SK-N-DZ (cell line): Measurements from ENCODE around the gene SYT7.
A peak's percentile ranks its signal among the peaks of the same experiment; 100 is the strongest.

ENCODE experiments used
- DNase-seq: peaks from one replicate; pipeline ENCODE4 v3.0.0-alpha.2; 2015; ENCODE audit warnings: low spot score

Gene SYT7

GRCh38 chr11:61609000-61609979 is 28.4 kb upstream of the SYT7 start:
- DNase-seq: no peak

DNA sequence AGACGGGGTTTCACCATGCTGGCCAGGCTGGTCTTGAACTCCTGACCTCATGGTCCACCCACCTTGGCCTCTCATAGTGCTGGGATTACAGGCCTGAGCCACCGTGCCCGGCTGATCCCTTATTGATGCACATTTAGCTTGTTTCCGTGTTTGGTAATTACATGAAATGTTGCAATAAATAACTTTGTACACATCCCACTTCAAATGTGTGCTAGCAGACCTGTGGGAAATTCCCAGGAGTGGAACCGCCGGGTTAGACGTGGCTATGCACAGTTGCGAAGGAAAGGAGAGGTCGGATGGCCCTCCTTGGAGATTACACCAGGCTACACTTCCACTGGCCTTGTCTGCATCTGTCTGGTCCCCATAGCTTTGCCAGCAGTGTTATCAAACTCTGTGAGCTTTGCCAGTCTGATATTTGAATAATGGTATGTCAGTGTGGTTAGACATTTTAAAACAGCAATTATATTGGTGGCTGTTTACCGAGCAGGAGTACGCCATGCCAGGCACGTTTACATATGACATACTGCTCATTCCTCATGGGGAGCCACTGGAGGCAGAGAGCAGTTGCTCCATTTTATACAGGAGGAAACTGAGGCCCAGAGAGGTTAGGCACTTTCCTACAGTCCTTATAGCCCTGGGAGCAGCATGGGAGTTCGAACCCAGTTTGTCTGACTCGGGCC is 27.2 kb upstream of the SYT7 start:
- no peak for DNase-seq

GRCh38 chr11:61607426-61607825 is 26.6 kb upstream of the SYT7 start:
- DNase-seq: no peak

DNA sequence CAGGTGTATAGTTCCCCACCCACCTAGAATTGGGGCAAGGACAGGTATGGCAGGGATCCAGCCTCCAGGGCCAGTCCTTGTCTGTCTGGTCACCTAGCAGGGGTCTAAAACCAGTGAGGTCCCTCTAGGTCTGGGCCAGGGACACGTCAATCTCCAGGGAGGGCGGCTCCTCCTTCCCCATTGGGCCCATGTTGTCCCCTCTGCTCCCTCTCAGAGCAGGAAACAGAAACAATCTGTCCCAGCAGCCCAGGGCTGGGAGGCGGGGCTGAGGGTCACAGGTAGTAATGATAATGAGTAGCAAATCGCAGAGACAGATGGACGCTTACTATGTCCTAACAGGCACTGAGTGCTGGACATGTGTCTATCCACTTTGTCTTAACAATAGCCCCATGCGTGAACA is 22.8 kb upstream of the SYT7 start:
- DNase-seq: no peak

- DNase-seq: no peak
Observed at GRCh38 chr11:61602775-61603569, 22.1 kb upstream of the SYT7 start.

GRCh38 chr11:61601512-61601911 is 20.6 kb upstream of the SYT7 start:
- no peak for DNase-seq

DNA sequence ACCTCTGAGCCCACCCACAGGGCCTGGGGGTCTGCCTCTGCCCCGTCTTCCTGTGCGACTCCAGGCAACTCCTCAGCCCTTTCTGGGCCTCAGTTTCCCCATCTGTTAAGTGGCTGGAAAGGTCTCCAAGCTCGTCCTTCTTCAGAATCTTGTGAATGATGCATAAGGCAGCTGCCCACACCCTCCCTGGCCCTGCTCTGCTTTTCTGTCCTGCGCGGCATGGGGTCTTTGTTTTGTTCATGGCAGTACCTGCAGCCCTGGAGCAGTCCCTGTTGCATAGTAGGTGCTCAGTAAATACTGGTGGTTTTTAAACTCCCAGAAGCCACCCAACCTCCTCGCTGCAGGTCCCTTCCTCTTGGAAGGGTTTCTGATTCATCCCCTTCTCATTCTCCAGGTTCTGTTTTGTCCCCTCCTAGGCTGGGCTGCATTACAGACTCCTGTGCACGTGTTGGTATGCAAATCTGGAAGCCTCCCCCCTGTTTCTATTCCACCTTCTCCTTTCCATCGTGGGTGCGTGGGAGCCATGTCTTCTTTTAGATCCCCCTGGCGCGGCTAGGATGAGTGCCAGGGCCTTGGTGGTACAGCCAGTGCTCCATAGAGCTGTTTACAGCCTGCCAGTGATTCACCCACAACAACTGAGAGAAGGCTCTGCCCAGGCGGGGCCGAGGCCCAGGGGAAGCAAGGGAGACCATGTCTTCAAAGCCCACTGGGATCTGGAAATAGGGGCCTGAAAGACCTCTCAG is 19.3 kb upstream of the SYT7 start:
- no peak for DNase-seq

- DNase-seq: no peak
Observed at GRCh38 chr11:61598886-61599868, 18.3 kb upstream of the SYT7 start.

- DNase-seq: no peak
Observed at GRCh38 chr11:61598374-61598773, 17.5 kb upstream of the SYT7 start.

GRCh38 chr11:61596990-61597389 is 16.1 kb upstream of the SYT7 start:
- no peak for DNase-seq

GRCh38 chr11:61596542-61596941 is 15.7 kb upstream of the SYT7 start:
- no peak for DNase-seq

GRCh38 chr11:61594907-61595257 is 14.0 kb upstream of the SYT7 start:
- no peak for DNase-seq

- no peak for DNase-seq
Observed at GRCh38 chr11:61593151-61593550, 12.3 kb upstream of the SYT7 start.

DNA sequence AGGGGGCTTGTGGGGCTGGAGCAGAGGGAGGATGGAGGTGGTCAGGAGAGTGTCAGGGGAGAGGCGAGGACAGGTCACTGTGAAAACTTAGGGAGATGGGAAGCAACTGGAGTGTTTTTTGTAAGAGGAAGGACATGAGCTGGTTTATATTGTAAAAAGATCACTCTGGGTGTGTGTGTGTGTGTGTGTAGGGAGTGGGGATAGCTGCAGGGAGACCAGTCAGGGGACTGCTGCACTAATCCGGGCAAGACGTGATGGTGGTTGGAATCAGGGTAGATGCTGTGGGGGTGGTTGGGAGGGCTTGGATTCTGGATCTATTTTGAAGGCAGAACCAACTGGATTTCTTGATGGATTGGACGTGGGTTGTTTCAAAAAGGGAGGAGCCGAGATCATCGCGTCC is 11.3 kb upstream of the SYT7 start:
- no peak for DNase-seq

- no peak for DNase-seq
Observed at GRCh38 chr11:61589961-61590360, 9.1 kb upstream of the SYT7 start.

GRCh38 chr11:61588728-61589191 is 7.9 kb upstream of the SYT7 start:
- DNase-seq: no peak

- DNase-seq: peak; percentile 48
Observed at GRCh38 chr11:61587951-61588727, 7.3 kb upstream of the SYT7 start.

DNA sequence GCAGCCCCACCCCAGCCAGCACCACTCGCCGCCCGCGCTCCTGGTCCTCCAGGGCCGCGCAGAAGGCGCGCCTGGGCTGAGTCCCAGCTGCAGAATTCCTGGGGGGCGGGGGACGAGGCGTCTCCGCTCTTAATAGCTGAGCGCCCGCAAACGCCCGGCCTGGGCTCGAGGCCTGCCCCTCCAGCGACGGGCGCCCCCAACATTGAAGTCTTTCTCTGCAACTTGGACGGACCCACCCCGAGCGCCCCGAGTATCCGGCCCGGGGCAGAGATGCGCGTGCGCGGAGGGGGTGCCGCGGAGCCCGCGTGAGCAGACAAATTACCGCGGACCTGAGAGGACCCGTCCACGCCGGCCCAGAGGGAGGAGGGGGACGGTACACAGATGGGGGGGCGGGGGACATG is 6.7 kb upstream of the SYT7 start:
- DNase-seq: no peak

DNA sequence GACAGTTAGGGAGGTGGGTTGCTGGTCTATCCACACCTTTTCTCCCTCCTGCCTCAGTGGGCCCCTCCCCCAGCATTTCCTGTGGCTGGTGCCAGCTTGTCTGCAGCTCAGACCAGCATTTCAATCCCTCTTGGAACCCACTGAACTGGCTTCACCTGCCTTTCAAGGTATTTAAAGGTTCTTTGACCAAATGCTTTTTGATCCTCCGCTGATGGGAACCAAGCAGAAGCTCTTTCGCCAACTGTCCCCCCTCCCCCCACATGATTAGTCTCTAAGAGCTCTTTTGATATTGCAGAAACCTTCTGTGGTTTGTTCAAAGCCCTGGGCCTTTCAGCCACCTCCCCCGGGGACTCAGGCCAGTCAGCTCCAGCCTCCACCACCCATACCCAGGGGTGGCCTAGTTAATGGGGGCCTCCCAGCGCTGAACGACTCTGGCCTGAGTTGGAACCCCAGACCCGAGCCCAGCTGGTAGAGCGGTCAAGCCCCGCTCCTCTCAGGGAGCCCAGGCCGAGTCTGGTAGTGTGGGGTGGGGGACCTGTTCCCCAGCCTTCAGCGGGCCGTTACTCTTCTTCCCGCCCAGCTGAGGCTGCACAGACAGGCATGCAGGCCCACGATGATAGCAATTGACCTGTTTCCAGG is 6.0 kb upstream of the SYT7 start:
- DNase-seq: no peak
